Ishikawa (cell line): ENCODE measurements around the gene PEX1.
A peak's percentile ranks its signal among the peaks of the same experiment; 100 is the strongest.

Experiments used
- CEBPB ChIP-seq: IDR thresholded peaks from 2 replicates; pipeline ENCODE4 v1.6.1; 2012
- CREB1 ChIP-seq: IDR thresholded peaks from 2 replicates; pipeline ENCODE4 v1.6.1; 2012; ENCODE audit warnings: low read depth
- EGR1 ChIP-seq: IDR thresholded peaks from 2 replicates; pipeline ENCODE4 v1.6.1; 2012
- EP300 ChIP-seq: IDR thresholded peaks from 2 replicates; pipeline ENCODE4 v1.6.1; 2012; ENCODE audit warnings: borderline replicate concordance
- FOXM1 ChIP-seq: IDR thresholded peaks from 2 replicates; pipeline ENCODE4 v1.6.1; 2012; ENCODE audit warnings: low read depth, borderline replicate concordance
- MAX ChIP-seq: IDR thresholded peaks from 2 replicates; pipeline ENCODE4 v1.6.1; 2012
- NFIC ChIP-seq: IDR thresholded peaks from 2 replicates; pipeline ENCODE4 v1.6.1; 2012
- RAD21 ChIP-seq: IDR thresholded peaks from 2 replicates; pipeline ENCODE4 v1.6.1; 2012; ENCODE audit warnings: low read depth
- REST ChIP-seq: IDR thresholded peaks from 2 replicates; pipeline ENCODE4 v1.6.1; 2012; ENCODE audit warnings: low read depth, mild to moderate bottlenecking
- TAF1 ChIP-seq: IDR thresholded peaks from 2 replicates; pipeline ENCODE4 v1.6.1; 2012; ENCODE audit warnings: low read depth, mild to moderate bottlenecking
- TCF12 ChIP-seq: IDR thresholded peaks from 2 replicates; pipeline ENCODE4 v1.6.1; 2012; ENCODE audit warnings: low read depth
- TEAD4 ChIP-seq: IDR thresholded peaks from 2 replicates; pipeline ENCODE4 v1.6.1; 2012
- USF1 ChIP-seq: IDR thresholded peaks from 2 replicates; pipeline ENCODE4 v1.6.1; 2012
- YY1 ChIP-seq: IDR thresholded peaks from 2 replicates; pipeline ENCODE4 v1.6.1; 2012; ENCODE audit warnings: low read depth
- ZBTB7A ChIP-seq: IDR thresholded peaks from 2 replicates; pipeline ENCODE4 v1.6.1; 2012; ENCODE audit warnings: low read depth

Gene PEX1

GRCh38 chr7:92528188-92528957 is at the start of gene PEX1, which contains the start of gene RBM48:
Gene PEX1, minus strand, starts transcription at chr7:92528520. Its CDS starts 85 bp downstream, at chr7:92528435.
Gene RBM48, plus strand, starts transcription at chr7:92528795. Its CDS starts 19 bp downstream, at chr7:92528814.
- no peak for TF ChIP-seq RAD21
- TF ChIP-seq NFIC, result no peak
- TF ChIP-seq REST, result 0 out of 2 replicates have a peak, but pooled peaks have one; percentile 13
- 0 out of 2 replicates have a peak, but pooled peaks have one; percentile 41 for TF ChIP-seq ZBTB7A
- TF ChIP-seq EP300, result no peak
- TF ChIP-seq TCF12, result peak; percentile 84
- TF ChIP-seq EGR1, result peak; percentile 50; the same call in 1 of the 2 replicates
- peak; percentile 49 for TF ChIP-seq USF1
- no peak for TF ChIP-seq CEBPB
- TF ChIP-seq YY1, result peak; percentile 99
- TF ChIP-seq TAF1, result peak; percentile 66
- 0 out of 2 replicates have a peak, but pooled peaks have one; percentile 42 for TF ChIP-seq FOXM1
- TF ChIP-seq TEAD4, result 0 out of 2 replicates have a peak, but pooled peaks have one; percentile 20
- peak; percentile 74 for TF ChIP-seq CREB1
- no peak; the same call in none of the 2 replicates for TF ChIP-seq MAX

- TF ChIP-seq USF1, result no peak
- no peak for TF ChIP-seq CEBPB
- no peak for TF ChIP-seq REST
- TF ChIP-seq CREB1, result no peak
- no peak for TF ChIP-seq EP300
- no peak for TF ChIP-seq FOXM1
- no peak for TF ChIP-seq EGR1
- no peak for TF ChIP-seq TEAD4
- no peak for TF ChIP-seq TCF12
- TF ChIP-seq RAD21, result no peak
- no peak for TF ChIP-seq MAX
Measured at GRCh38 chr7:92576296-92576695, 48.0 kb upstream of the PEX1 start.

GRCh38 chr7:92569137-92569536 is 40.8 kb upstream of the PEX1 start:
- TF ChIP-seq CEBPB (0 out of 2 replicates have a peak, but pooled peaks have one; percentile 48), USF1 (no peak)

- no peak for TF ChIP-seq CEBPB
- no peak for TF ChIP-seq TCF12
- no peak for TF ChIP-seq ZBTB7A
- TF ChIP-seq USF1, result no peak
- TF ChIP-seq TAF1, result no peak
- TF ChIP-seq MAX, result no peak
- no peak for TF ChIP-seq FOXM1
- TF ChIP-seq CREB1, result no peak
Measured at GRCh38 chr7:92567460-92567859, 39.1 kb upstream of the PEX1 start.

- TF ChIP-seq ZBTB7A, result no peak
- no peak for TF ChIP-seq USF1
- TF ChIP-seq RAD21, result no peak
- no peak for TF ChIP-seq CEBPB
- no peak for TF ChIP-seq MAX
- TF ChIP-seq FOXM1, result no peak
- no peak for TF ChIP-seq TEAD4
- no peak for TF ChIP-seq TCF12
- no peak for TF ChIP-seq NFIC
- no peak for TF ChIP-seq EP300
- TF ChIP-seq YY1, result no peak
- TF ChIP-seq REST, result no peak
- no peak for TF ChIP-seq CREB1
- no peak for TF ChIP-seq TAF1
- TF ChIP-seq EGR1, result no peak
Measured at GRCh38 chr7:92563345-92563744, 35.0 kb upstream of the PEX1 start.
